ENCODE measurements around the gene NDUFS1. TPM values are rescaled to one million over a fixed set of nuclear protein-coding genes. Genes with fewer than 3 reads are reported as not detected.
"Not testable (repeated sequence)": the region's sequence is repeated elsewhere in the genome, so short reads cannot be mapped to it uniquely, and the experiment has no call there.

The NDUFS1 gene
- total and polyA plus RNA-seq, 2 donors, result 20.8 to 61.1 TPM

DNA sequence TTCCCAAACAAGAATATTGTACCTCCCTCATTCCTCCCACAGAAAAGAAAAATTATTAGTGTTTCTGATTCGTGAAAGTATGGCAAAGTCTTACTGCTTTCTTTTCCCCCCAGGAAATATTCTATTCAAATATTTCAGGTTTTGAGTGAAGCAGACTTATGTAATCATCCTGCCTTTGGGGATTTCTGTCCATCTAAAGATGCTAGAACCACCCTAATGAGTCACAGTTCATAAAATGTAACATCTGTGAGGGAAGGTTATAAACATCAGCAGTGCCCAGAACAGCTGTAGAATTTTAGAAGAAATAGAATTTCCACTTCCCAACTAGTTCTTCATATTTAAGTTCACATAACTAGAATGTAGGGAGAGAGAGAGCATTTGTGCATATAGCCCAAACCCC, 39.4 kb upstream of the NDUFS1 start:
- 85% methylated on average over 1 of the region's 1 CpG for WGBS
- Histone ChIP-seq H3K4me3 (ENCODE audit: low read length in 2 of 2) (no peak overlapping the region), H3K4me1 (ENCODE audit: control insufficient read depth in 2 of 2, insufficient read depth in 2 of 2, low read length in 2 of 2) (no peaks in the 10 kb centered on the region), H3K36me3 (ENCODE audit: control insufficient read depth in 2 of 2, insufficient read depth in 2 of 2, low read length in 1 of 2) (no peaks in the 10 kb centered on the region), H3K27me3 (ENCODE audit: control insufficient read depth in 2 of 2, insufficient read depth in 1 of 2, low read length in 1 of 2) (peaks cover 0 to 2% of the 10 kb centered on the region in 2 donors), H3K27ac (ENCODE audit: low read depth in 1 of 2, low read length in 1 of 2) (no peak overlapping the region), H3K9me3 (ENCODE audit: control insufficient read depth in 2 of 2, insufficient read depth in 1 of 2, low read length in 1 of 2) (no peaks in the 10 kb centered on the region)
- no peak for DNase-seq (ENCODE audit: low read depth in 6 of 9, low spot score in 9 of 9)

- 66% methylated on average over 2 of the region's 2 CpGs for WGBS
- Histone ChIP-seq H3K27ac (ENCODE audit: low read depth in 1 of 2, low read length in 1 of 2) (no peak overlapping the region), H3K4me3 (ENCODE audit: low read length in 2 of 2) (no peak overlapping the region), H3K27me3 (ENCODE audit: control insufficient read depth in 2 of 2, insufficient read depth in 1 of 2, low read length in 1 of 2) (no peaks in the 10 kb centered on the region), H3K4me1 (ENCODE audit: control insufficient read depth in 2 of 2, insufficient read depth in 2 of 2, low read length in 2 of 2) (no peaks in the 10 kb centered on the region), H3K9me3 (ENCODE audit: control insufficient read depth in 2 of 2, insufficient read depth in 1 of 2, low read length in 1 of 2) (no peaks in the 10 kb centered on the region), H3K36me3 (ENCODE audit: control insufficient read depth in 2 of 2, insufficient read depth in 2 of 2, low read length in 1 of 2) (no peaks in the 10 kb centered on the region)
- no peak for DNase-seq (ENCODE audit: low read depth in 6 of 9, low spot score in 9 of 9)
These were observed 34.6 kb upstream of the NDUFS1 start for GRCh38 chr2:206193671-206194357.

- WGBS, result 97% methylated on average over 3 of the region's 3 CpGs
- H3K27ac ChIP-seq (ENCODE audit: low read depth in 1 of 2, low read length in 1 of 2), result no peak overlapping the region
- H3K4me3 ChIP-seq (ENCODE audit: low read length in 2 of 2), result no peak overlapping the region
These were observed 32.9 kb upstream of the NDUFS1 start for GRCh38 chr2:206192157-206192556.

GRCh38 chr2:206190689-206191088, 31.4 kb upstream of the NDUFS1 start:
- Histone ChIP-seq H3K4me3 (ENCODE audit: low read length in 2 of 2) (no peak overlapping the region), H3K27ac (ENCODE audit: low read depth in 1 of 2, low read length in 1 of 2) (no peak overlapping the region)
- 94% methylated on average over 5 of the region's 5 CpGs for WGBS

More at GRCh38 chr2:206192157-206192556, 32.9 kb upstream of the NDUFS1 start:
- Histone ChIP-seq H3K27me3 (ENCODE audit: control insufficient read depth in 2 of 2, insufficient read depth in 1 of 2, low read length in 1 of 2) (no peaks in the 10 kb centered on the region), H3K9me3 (ENCODE audit: control insufficient read depth in 2 of 2, insufficient read depth in 1 of 2, low read length in 1 of 2) (no peaks in the 10 kb centered on the region), H3K36me3 (ENCODE audit: control insufficient read depth in 2 of 2, insufficient read depth in 2 of 2, low read length in 1 of 2) (no peaks in the 10 kb centered on the region), H3K4me1 (ENCODE audit: control insufficient read depth in 2 of 2, insufficient read depth in 2 of 2, low read length in 2 of 2) (no peaks in the 10 kb centered on the region)
- DNase-seq (ENCODE audit: low read depth in 6 of 9, low spot score in 9 of 9), result no peak

GRCh38 chr2:206190111-206190510, 30.9 kb upstream of the NDUFS1 start:
- no peaks in the 10 kb centered on the region for H3K36me3 ChIP-seq (ENCODE audit: control insufficient read depth in 2 of 2, insufficient read depth in 2 of 2, low read length in 1 of 2)
- DNase-seq (ENCODE audit: low read depth in 6 of 9, low spot score in 9 of 9), result no peak
- WGBS, result 94% methylated on average over 2 of the region's 2 CpGs
- H3K4me3 ChIP-seq (ENCODE audit: low read length in 2 of 2), result no peak overlapping the region
- no peak overlapping the region for H3K27ac ChIP-seq (ENCODE audit: low read depth in 1 of 2, low read length in 1 of 2)
- no peaks in the 10 kb centered on the region for H3K4me1 ChIP-seq (ENCODE audit: control insufficient read depth in 2 of 2, insufficient read depth in 2 of 2, low read length in 2 of 2)
- H3K9me3 ChIP-seq (ENCODE audit: control insufficient read depth in 2 of 2, insufficient read depth in 1 of 2, low read length in 1 of 2), result no peaks in the 10 kb centered on the region
- no peaks in the 10 kb centered on the region for H3K27me3 ChIP-seq (ENCODE audit: control insufficient read depth in 2 of 2, insufficient read depth in 1 of 2, low read length in 1 of 2)

More at GRCh38 chr2:206190689-206191088, 31.4 kb upstream of the NDUFS1 start:
- no peaks in the 10 kb centered on the region for H3K27me3 ChIP-seq (ENCODE audit: control insufficient read depth in 2 of 2, insufficient read depth in 1 of 2, low read length in 1 of 2)
- no peak for DNase-seq (ENCODE audit: low read depth in 6 of 9, low spot score in 9 of 9)
- no peaks in the 10 kb centered on the region for H3K9me3 ChIP-seq (ENCODE audit: control insufficient read depth in 2 of 2, insufficient read depth in 1 of 2, low read length in 1 of 2)
- H3K4me1 ChIP-seq (ENCODE audit: control insufficient read depth in 2 of 2, insufficient read depth in 2 of 2, low read length in 2 of 2), result no peaks in the 10 kb centered on the region
- no peaks in the 10 kb centered on the region for H3K36me3 ChIP-seq (ENCODE audit: control insufficient read depth in 2 of 2, insufficient read depth in 2 of 2, low read length in 1 of 2)

- H3K27me3 ChIP-seq (ENCODE audit: control insufficient read depth in 2 of 2, insufficient read depth in 1 of 2, low read length in 1 of 2), result no peaks in the 10 kb centered on the region
- H3K4me3 ChIP-seq (ENCODE audit: low read length in 2 of 2), result no peak overlapping the region
- H3K9me3 ChIP-seq (ENCODE audit: control insufficient read depth in 2 of 2, insufficient read depth in 1 of 2, low read length in 1 of 2), result no peaks in the 10 kb centered on the region
- 88% methylated on average over 3 of the region's 3 CpGs for WGBS
- H3K4me1 ChIP-seq (ENCODE audit: control insufficient read depth in 2 of 2, insufficient read depth in 2 of 2, low read length in 2 of 2), result no peaks in the 10 kb centered on the region
- H3K27ac ChIP-seq (ENCODE audit: low read depth in 1 of 2, low read length in 1 of 2), result no peak overlapping the region
- H3K36me3 ChIP-seq (ENCODE audit: control insufficient read depth in 2 of 2, insufficient read depth in 2 of 2, low read length in 1 of 2), result no peaks in the 10 kb centered on the region
- no peak for DNase-seq (ENCODE audit: low read depth in 6 of 9, low spot score in 9 of 9)
These were observed 30.4 kb upstream of the NDUFS1 start for GRCh38 chr2:206189691-206190090.

- H3K36me3 ChIP-seq (ENCODE audit: control insufficient read depth in 2 of 2, insufficient read depth in 2 of 2, low read length in 1 of 2); H3K4me3 ChIP-seq (ENCODE audit: low read length in 2 of 2): not testable (repeated sequence)
- WGBS, result 95% methylated on average over 6 of the region's 6 CpGs
These were observed 22.3 kb upstream of the NDUFS1 start for GRCh38 chr2:206181526-206181925.

DNA sequence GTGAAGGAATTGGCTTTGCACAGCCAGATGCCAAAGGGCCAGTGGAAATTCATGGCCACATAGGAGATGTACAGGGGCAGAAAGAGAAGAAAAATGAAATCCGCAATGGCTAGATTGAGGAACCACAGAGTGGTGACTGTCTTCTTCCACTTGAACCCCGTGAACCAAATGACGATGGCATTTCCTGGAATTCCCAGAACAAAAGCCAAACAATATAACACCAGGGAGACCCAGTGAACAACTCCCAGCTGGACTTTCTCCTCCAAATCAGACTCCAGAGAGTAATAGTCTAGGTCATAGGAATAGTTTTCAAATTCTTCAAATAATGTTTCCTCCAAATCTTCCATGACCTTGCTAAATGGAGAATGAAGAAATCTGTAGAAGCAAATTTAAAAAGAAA, 17.7 kb upstream of the NDUFS1 start:
- H3K4me3 ChIP-seq (ENCODE audit: low read length in 2 of 2), result no peak overlapping the region
- H3K36me3 ChIP-seq (ENCODE audit: control insufficient read depth in 2 of 2, insufficient read depth in 2 of 2, low read length in 1 of 2), result no peaks in the 10 kb centered on the region
- no peaks in the 10 kb centered on the region for H3K4me1 ChIP-seq (ENCODE audit: control insufficient read depth in 2 of 2, insufficient read depth in 2 of 2, low read length in 2 of 2)
- H3K9me3 ChIP-seq (ENCODE audit: control insufficient read depth in 2 of 2, insufficient read depth in 1 of 2, low read length in 1 of 2), result no peaks in the 10 kb centered on the region
- H3K27me3 ChIP-seq (ENCODE audit: control insufficient read depth in 2 of 2, insufficient read depth in 1 of 2, low read length in 1 of 2), result no peaks in the 10 kb centered on the region
- no peak for DNase-seq (ENCODE audit: low read depth in 6 of 9, low spot score in 9 of 9)
- no peak overlapping the region for H3K27ac ChIP-seq (ENCODE audit: low read depth in 1 of 2, low read length in 1 of 2)
- 63% methylated on average over 3 of the region's 3 CpGs for WGBS

More at GRCh38 chr2:206181526-206181925, 22.3 kb upstream of the NDUFS1 start:
- not testable (repeated sequence) for H3K27ac ChIP-seq (ENCODE audit: low read depth in 1 of 2, low read length in 1 of 2); DNase-seq (ENCODE audit: low read depth in 6 of 9, low spot score in 9 of 9); H3K4me1 ChIP-seq (ENCODE audit: control insufficient read depth in 2 of 2, insufficient read depth in 2 of 2, low read length in 2 of 2); H3K9me3 ChIP-seq (ENCODE audit: control insufficient read depth in 2 of 2, insufficient read depth in 1 of 2, low read length in 1 of 2); H3K27me3 ChIP-seq (ENCODE audit: control insufficient read depth in 2 of 2, insufficient read depth in 1 of 2, low read length in 1 of 2)

DNA sequence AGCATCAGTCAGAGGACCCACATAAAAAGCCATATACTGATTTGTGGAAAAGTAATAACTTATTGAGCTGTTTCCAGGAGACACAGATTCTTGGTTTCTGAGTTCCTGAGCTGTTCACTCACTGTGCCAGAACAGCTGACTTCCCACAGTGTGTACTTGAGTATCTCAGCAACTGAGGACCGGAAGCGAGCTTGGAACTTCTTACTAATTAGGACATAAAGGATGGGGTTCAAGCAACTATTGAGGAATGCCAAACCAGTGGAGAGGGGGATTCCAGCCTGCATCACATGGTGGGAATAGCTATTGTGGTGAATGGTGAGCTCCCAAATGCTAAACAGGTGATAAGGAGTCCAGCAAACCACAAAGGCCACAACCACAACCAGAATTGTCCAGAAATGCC, 16.9 kb upstream of the NDUFS1 start:
- 96% methylated on average over 2 of the region's 2 CpGs for WGBS
- Histone ChIP-seq H3K9me3 (ENCODE audit: control insufficient read depth in 2 of 2, insufficient read depth in 1 of 2, low read length in 1 of 2) (no peaks in the 10 kb centered on the region), H3K4me3 (ENCODE audit: low read length in 2 of 2) (no peak overlapping the region), H3K27ac (ENCODE audit: low read depth in 1 of 2, low read length in 1 of 2) (no peak overlapping the region), H3K27me3 (ENCODE audit: control insufficient read depth in 2 of 2, insufficient read depth in 1 of 2, low read length in 1 of 2) (no peaks in the 10 kb centered on the region), H3K36me3 (ENCODE audit: control insufficient read depth in 2 of 2, insufficient read depth in 2 of 2, low read length in 1 of 2) (no peaks in the 10 kb centered on the region), H3K4me1 (ENCODE audit: control insufficient read depth in 2 of 2, insufficient read depth in 2 of 2, low read length in 2 of 2) (no peaks in the 10 kb centered on the region)
- no peak for DNase-seq (ENCODE audit: low read depth in 6 of 9, low spot score in 9 of 9)
